Measurements from ENCODE around the gene C15orf62.

Gene C15orf62, protein sequence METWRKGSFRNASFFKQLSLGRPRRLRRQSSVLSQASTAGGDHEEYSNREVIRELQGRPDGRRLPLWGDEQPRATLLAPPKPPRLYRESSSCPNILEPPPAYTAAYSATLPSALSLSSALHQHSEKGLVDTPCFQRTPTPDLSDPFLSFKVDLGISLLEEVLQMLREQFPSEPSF

DNA sequence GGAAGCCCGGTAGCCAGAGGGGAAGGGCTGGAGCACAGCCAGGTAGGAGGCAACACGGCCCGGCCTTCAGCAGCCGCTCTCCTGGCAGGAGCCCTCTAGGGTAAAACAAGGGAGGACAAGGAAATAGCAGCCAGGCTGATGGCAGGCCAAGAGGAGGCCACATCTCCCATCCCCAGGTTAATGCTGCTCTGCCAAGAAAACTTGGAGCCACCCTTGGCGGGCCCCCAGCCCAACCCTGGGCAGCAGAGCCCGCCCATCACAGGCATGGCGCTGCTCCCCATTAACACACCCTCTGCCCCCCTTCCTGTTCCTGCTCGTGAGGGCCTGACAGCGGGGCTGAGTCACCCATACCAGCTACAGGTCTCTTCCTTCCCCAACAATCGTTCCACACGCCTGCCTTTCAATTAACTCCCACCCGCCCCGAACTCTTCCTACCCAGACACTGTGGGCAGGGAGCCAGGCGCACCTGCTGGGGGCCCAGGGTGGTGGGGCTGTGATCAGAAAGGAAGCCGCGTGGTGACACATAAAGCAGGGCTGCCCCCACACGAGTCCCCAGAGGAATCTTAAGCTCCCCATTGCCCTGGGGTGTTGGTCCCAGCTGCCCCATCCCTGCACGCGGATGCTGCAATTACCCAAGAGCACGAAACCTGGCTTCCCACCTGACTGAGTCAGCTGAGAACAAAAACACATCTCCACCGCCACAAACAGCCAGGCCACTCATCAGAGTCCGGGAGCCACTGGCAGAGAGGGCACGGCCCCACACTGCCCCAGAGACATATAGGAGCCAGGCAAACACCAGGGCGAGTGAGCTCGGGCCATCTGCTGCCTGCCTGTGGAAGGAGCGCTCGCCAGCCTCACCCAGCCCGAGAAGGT is at the start of gene C15orf62:
Gene C15orf62, plus strand, starts transcription at position 707 of the 873 bp plus-strand sequence. CDS start 516 bp downstream, outside the sequence.
- peak; percentile 57 for DNase-seq (ENCODE audit: low spot score)

DNA sequence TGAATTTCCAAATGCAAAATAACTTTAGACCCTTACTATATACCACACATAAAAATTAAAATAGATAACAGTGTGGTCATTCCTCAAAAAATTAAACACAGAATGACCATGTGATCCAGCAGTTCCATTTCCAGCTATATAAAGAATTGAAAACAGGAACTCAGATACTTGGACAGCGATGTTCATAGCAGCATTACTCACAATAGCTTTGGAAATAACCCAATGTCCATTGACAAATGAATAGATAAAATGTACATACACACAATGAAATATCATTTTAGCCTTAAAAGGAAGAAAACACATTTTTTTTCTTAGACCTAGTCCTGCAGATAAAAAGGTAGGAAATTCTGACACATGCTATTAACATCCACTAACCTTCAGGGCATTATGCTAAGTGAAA is 48.1 kb upstream of the C15orf62 start:
- DNase-seq (ENCODE audit: low spot score) = no peak

DNA sequence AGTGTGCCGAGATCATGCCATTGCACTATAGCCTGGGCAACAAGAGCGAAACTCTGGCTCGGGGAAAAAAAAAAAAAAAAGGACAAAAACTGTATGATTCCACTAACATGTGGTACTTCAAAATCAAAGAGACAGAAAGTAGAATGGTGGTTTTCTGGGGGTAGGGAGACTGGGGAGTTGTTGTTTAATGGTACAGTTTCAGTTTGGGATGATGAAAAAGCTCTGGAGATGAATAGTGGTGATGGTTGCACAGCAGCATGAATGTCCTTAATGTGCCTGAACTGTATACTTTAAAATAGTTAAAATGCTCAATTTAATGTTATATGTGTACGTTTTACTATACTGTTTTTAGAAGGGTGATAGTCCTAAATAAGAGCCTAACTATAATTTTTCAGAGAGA is 47.4 kb upstream of the C15orf62 start:
- DNase-seq (ENCODE audit: low spot score) = no peak

DNA sequence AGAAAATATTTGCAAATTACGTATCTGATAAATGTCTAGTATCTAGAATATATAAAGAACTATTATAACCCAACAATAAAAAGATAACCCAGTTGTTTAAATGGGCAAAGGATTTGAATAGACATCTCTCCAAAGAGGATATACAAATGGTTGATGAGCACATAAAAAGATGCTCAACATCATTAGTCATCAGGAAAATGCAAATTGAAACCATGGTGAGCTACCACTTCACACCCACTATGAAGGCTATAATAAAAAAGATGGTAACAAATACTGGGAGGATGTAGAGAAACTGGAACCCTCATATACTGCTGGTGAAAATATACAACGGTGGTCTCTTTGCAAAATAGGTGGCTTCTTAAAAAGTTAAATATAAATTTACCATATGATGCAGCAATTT is 46.8 kb upstream of the C15orf62 start:
- DNase-seq (ENCODE audit: low spot score) = no peak

DNA sequence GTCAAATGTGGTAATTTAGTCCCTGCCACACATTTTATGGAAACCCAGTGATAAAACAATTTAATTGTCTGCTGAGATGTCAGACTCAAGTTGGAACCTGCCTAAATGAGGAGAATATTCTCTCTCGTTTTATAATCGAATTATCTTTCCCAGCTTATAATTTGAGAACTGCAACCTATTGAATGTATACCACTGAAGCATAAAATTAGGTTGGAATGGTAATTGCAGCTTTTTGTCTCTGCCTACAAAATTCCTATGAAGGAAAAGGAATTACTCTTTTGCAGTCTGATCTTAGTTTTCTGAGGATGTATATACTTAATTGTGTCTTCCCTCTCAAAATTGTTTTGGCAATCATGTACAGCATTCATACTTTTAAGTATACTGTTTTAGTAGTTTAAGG is 45.9 kb upstream of the C15orf62 start:
- DNase-seq (ENCODE audit: low spot score) = no peak

DNA sequence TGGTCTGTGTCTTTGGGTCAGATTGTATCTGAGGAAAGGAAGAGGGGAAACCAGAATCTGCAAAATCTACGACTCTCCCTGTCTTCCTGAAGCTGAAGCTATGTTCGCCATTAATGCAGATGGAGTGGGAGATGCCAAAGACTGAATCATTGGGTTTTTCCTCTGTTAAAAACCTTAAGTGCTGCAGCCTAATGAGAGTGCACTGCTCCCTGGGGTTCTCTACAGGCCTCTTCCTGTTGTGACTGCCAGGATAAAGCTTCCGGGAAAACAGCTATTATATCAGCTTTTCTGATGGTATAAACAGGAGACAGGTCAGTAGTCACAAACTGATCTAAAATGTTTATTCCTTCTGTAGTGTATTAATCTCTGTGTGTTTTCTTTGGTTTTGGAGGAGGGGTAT is 38.7 kb upstream of the C15orf62 start:
- DNase-seq (ENCODE audit: low spot score) = no peak

DNA sequence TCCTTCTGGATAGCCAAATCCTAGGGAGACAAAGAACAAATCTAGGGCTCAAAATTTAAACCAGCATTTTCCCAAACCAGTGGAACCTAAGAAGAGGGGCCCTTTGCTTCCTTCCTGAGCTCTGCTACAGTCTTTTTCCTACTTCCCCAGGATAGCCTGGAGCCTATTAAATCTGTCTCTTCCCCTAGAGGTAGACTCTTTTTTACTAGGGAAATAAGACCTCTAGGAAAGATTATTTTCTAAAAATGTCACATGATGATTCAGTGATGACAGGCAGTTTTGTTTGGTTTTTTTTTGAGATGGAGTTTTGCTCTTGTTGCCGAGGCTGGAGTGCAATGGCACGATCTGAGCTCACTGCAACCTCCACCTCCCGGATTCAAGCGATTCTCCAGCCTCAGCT is 33.2 kb upstream of the C15orf62 start:
- no peak for DNase-seq (ENCODE audit: low spot score)

DNA sequence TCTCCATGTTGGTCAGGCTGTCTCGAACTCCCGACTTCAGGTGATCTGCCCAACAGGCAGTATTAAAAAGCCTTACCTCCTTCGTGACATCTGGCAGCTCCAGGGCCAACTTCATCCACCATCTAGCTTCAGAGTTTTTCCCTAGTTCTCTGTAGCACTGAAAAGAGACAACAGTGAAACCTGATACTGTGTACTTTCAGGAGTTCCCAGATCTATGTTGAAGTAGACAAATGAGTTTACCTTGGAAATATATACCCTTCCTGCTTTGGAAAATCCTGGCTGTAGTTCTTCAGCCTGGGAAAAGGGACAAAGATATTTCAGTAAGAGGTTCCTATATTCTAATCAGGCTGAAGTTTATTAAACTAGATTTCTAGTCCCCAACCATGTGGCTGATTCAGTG is 32.7 kb upstream of the C15orf62 start:
- no peak for DNase-seq (ENCODE audit: low spot score)

DNA sequence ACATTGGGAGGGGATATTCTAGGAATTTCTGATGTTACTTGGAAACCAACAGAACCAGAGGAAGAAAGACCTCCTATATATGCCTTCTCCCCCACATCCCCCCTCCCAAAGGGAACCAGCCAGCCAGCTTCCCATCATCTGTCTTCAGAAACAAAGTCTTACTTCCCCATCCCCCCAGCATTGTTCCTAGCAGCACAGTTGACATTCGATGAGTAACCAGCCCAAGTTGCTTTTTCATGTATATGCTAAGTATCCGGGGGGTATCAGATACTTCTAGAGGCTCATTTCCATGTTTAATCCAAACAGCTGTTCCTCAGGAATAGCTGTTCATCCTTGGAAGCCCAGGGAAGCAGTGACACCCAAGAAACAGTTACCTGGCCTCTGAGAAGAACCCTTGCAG is 30.7 kb upstream of the C15orf62 start:
- DNase-seq (ENCODE audit: low spot score) = no peak

DNA sequence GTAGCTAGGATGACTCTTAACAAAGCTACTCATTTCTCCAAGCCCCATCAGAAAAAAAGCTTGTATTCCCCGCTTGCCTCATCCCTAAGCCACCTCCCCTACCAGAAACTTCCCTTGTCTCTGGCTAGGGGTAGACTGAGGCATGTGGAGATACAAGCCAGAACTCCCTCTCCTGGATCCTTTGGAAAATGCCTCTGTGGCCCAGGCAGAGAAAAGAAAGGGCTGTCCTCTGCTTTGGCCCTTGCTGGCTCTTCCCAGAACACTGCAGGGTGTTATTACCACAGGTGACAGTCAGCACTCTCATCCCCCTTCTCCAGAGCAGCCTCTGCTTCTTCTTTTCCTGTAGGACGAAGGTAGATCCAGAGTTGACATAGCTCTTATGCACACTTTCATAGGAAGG is 29.9 kb upstream of the C15orf62 start:
- DNase-seq (ENCODE audit: low spot score) = no peak

DNA sequence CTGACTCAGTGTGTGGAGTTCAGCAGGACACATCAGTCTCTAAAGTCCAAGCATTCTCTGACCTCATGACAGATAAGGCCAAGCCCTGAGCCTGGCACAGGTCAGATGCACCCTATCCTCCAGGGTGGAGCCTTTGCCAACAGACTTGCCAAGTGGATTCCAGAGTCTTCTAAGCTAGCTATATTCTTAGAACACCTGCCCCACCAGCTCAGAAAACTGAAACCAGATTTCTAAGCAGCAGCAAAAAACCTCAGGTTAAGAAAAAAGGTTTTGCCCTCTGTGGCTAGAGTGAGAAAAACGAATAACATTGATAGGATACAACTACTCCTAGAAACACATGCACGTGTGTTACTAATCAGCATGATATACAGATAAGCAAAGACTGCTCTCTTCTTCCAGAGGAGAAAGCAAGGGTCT is 26.3 kb upstream of the C15orf62 start:
- DNase-seq (ENCODE audit: low spot score) = peak; percentile 59

DNA sequence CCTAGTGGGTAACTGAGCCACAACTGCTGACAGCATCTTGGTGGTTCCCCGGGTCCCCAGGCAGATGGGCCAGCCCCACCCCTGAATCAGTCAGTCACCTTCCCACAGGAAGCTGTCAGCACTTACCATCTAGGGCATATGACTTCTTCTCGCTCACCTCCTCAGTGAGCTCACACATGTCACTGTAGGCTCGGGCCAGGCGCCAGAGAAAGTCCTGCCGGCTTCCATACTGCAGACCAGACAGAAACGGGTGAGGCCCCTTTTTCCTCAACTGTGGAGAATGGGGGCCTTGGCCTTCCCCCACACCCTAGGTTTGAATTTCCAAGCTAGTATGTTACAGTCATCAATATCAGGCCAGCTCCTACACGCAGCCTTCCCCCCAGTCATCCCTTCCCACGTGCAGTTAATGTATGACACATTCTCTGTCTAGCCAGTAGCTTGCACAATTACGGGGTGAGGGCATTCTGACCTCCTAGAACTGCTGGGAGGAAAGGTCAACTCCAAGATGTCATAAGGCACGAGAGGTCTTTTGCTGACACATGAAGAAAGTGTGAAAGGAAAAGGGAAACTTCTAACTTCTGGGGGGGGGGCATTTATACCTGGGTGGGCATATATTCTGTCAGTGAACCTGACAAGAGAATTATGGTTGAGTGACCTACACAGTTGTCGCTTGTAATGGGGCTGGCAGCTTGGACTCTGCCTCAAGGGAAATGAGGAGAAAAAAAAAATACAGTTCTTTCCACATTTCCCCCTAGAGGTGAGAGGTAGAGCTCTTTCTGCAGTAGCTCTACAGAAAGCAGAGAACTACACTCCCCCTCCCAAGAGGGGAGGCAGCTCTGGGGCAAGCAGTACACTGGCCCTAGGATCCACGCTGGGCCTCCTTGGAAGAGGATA is 25.6 kb upstream of the C15orf62 start:
- peak; percentile 59 for DNase-seq (ENCODE audit: low spot score)

DNA sequence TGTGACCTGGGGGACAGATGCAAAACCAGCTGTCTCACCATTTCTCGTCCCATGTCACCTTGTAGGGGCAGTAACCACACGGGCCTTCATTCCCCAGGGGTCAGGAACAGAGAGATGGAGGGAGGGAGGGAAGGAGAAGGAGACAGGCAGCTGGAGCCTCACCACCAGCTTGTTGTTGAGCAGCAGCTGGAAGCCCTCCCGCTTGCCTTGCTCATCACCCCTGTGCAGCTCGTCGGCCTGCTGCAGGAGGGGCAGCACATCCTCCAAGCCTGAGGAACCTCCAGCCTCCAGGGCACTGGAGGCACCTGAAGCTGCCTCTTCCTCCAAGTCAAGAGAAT is 25.0 kb upstream of the C15orf62 start:
- DNase-seq (ENCODE audit: low spot score) = peak; percentile 27

DNA sequence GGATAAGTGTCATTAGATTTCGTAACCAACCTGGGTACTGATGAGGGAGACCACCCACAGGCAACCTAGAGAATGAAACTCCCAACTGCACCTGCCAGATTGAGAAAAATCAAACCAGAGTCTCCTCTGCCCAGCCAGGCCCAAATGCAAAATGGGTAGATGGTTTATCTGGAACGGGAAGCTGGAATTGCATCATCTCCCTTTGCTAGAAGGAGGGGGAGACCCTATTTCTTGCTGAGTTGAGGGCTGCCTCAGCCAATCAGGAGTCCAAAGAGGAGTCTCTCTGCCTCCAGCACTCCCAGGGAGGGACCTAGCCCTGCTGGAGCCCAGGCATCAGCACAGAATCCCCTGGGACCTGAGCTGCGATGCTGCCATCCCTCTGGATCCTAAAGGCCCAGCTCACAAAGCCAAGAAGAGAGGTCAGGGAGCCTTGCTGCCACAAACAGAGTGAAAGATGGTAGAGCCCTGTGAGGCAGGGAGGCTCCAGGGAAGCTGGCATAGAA is 22.8 kb upstream of the C15orf62 start:
- peak; percentile 34 for DNase-seq (ENCODE audit: low spot score)

DNA sequence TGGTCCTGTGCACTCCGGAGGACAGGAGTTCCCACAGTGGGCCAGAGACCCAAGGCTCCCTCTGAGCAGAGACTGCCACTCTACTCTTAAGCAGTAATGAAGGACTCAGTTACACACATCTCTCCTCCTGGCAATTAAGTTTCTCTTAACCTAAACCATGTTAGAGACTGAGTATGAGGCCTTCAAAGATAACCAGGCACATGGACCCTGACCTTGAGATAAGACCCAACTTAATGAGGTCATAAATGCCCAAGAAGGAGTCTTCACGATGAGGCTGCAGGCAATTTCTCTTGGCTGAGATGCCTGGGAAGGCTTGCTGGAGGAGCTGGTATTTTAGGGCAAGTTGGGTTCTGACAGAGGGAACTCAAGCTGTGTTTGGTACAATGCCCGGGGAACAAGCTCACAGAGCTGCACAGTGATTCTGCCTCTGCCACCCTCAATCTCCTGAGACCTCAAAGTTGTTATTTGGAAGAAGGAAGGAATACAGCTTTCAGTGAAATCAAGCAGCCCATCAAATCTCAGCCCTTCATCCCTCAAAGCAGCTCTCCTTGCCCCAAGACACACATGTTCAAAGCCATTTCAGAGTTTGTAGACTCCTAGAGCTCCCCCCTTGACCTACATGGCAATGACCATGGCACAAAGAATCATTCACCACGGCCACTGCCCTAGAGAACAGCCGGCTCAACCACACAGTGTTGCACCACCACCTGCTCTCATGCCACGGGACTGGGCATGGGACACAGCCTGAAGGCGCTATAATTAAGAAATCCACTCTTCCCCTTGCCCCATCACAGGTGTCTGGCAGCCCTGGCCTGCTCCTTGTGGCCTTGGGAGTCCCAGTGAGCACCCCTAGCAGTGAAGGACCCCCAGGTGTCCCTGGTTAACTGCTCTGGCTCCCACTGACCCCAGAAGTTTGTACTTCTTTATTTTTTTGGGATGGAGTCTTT is 21.8 kb upstream of the C15orf62 start:
- peak; percentile 82 for DNase-seq (ENCODE audit: low spot score)

DNA sequence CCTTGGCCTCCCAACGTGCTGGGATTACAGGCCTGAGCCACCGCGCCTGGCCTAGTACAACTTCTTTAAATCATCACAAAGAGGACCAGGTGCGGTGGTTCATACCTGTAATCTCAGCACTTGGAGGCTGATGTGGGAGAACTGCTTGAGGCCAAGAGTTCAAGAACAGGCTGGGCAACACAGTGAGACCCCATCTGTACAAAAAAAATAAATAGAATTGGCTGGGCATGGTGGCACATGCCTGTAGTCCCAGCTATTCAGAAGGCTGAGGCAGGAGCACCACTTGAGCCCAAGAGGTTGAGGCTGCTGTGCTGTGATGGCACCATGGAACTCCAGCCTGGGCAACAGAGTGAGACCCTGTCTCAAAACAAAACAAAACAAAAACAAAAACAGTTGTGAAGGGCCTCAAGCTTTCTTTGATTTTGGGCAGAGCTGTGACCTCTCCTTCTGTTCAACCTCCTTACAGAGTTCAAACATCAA is 20.6 kb upstream of the C15orf62 start:
- no peak for DNase-seq (ENCODE audit: low spot score)

DNA sequence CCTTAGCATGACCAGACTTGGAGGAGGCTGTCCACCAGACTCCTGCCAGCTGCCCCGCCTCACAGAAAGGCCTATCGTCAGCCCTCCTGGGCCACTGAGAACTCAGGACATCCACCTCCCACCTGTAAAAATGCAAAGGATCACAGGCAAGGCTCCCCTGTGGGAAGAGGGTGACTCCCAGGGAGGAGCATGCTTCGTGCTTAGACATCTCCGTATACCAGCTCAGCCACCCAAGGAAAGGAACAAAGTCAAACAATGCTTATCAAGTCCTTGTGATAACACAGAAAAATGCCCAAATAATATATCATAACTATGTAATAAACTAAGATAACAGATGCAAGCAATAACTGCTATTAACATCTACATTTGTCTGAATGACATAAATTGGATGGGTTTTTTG is 18.9 kb upstream of the C15orf62 start:
- DNase-seq (ENCODE audit: low spot score) = no peak

DNA sequence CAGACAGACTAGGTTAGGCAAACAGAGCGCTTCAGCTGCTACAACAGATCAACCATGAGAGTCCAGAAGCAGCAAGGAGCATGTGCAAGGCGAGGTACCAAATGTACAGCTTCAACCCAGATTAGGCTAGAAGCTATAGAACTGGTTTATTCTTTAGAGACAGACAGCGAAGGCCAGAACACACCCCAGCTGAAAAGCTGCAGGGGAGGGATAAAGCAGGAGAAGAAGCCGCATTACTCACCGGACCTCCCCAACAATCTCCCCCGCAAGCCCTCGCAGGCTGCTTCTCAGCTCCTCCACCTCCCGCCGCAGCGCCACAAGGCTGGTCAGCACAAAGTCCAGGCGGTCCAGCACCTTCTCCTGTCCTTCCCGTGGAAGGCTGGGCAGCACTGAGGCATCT is 18.0 kb upstream of the C15orf62 start:
- DNase-seq (ENCODE audit: low spot score) = no peak

DNA sequence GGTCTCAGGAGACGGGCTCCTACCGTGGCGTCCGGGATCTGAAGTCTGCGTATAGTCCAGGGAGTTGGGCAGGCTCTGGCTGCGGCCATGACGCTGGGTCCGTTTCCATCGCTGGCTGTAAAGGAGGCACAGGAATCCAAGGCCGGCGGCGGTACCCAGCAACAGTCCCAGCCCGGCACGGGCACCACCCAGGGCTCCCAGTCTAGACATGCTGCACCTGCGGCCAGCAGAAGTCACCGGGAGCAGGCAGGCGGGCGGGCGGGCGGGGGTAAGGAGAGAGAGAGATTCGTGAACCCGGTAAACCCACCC is 15.3 kb upstream of the C15orf62 start:
- peak; percentile 37 for DNase-seq (ENCODE audit: low spot score)

DNA sequence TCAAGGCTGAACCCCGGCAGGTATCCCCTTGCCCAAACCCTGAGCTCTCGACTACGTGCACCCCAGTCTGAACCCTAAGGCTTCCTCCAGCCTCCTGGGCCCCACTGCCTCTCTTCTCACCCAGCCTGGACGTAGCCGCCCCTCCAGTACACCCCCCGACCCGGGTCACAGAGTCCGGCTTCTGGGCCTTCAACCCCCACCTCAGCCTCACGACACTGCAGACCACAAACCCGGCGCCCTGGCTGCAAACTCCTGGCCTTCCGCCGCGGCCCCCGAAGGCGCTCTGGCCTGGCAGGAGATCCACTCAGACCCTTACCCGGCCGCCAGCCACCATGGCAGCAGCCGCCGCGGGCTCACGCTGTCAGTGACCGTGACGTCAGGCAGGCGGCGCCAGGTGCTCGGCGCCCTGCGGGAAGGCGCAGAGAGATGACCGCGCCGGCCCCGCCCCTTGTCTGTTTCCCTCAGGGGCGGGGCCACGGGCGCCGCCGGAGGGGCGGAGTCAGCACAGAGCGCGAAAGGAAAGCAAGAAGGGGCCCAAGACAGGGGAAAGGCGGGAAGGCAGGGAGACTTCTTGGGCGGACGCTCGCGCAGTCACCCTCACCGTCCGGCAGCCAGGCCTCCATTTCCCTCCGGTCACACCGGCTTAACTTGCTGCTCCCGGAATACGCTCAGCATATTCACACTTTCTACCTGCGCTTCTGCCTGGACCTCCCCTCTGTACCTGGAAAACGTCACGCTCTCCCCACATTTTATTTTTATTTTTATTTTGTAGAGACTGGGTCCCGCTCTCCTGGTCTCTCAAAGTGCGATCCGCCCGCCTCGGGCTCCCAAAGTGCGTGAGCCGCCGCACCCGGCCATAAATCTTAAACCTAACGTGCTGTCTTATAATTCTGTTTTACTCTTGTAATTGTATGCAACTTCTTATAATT is 14.6 kb upstream of the C15orf62 start, which contains the start of gene RMDN3:
Gene RMDN3, minus strand, starts transcription at position 372 of the 929 bp plus-strand sequence. CDS start 471 bp downstream, outside the sequence.
- DNase-seq (ENCODE audit: low spot score) = peak; percentile 96

Measured in hematopoietic multipotent progenitor cell treated with erythropoietin and hydrocortisone succinate and interleukin-3 and kit ligand, for 15 days (in vitro differentiated cells).